HepG2 (cell line): ENCODE measurements around the gene CDKN1A. TPM values are rescaled to one million over a fixed set of nuclear protein-coding genes. Genes with fewer than 3 reads are reported as not detected.

Source experiments
- HDAC2 ChIP-seq: sonication (generic); formaldehyde crosslinking; IDR thresholded peaks from 2 replicates; pipeline ENCODE4 v1.4.0; 2020; ENCODE audit warnings: missing genetic modification reagents
- KAT7 ChIP-seq: IDR thresholded peaks from 2 replicates; pipeline ENCODE4 v1.6.1; 2018; ENCODE audit warnings: borderline replicate concordance, missing compliant biosample characterization
- SMAD3 ChIP-seq: sonication (generic); formaldehyde crosslinking; IDR thresholded peaks from 2 replicates; pipeline ENCODE4 v1.4.0; 2020; ENCODE audit warnings: missing genetic modification reagents
- SP1 ChIP-seq, 2 experiments: fragments of 450-650 bp in 1 of 2; sonication (generic) in 1 of 2; formaldehyde crosslinking in 1 of 2; IDR thresholded peaks; 2 replicates each; pipeline versions ENCODE4 v1.4.0 to v1.6.1; 2016 to 2020; ENCODE audit warnings: missing genetic modification reagents in 1 of 2
- ZNF281 ChIP-seq: sonication (generic); formaldehyde crosslinking; IDR thresholded peaks from 2 replicates; pipeline ENCODE4 v1.4.0; 2020; ENCODE audit warnings: missing genetic modification reagents, borderline replicate concordance
- ZNF564 ChIP-seq: sonication (generic); formaldehyde crosslinking; IDR thresholded peaks from 2 replicates; pipeline ENCODE4 v1.8.1; 2023; ENCODE audit warnings: mild to moderate bottlenecking, missing genetic modification reagents
- ZNF614 ChIP-seq: IDR thresholded peaks from 2 replicates; pipeline ENCODE4 v1.6.1; 2018; ENCODE audit warnings: missing biosample characterization, missing genetic modification reagents, inconsistent platforms, borderline replicate concordance
- polyA plus RNA-seq, 8 experiments: library from polyadenylated mRNA; depleted of rRNA in 3 of 8; stranded (reverse) in 7 of 8; unstranded in 1 of 8; fragments of >200 nt; fragmentation: Illumina TruSeq in 4 of 8; extraction: Trizol in 4 of 8; gene quantifications; 2 replicates each; pipeline versions ENCODE4 v1.2.1 to v1.2.3, GENCODE V29; 2011 to 2016; ENCODE audit warnings: low read depth in 4 of 8, missing spikeins in 1 of 8, mixed read lengths in 1 of 8; ENCODE audit not compliant: insufficient read depth in 1 of 8
- total RNA-seq, 5 experiments: library from RNA; depleted of rRNA; stranded (reverse); fragments of >200 nt; fragmentation: Illumina TruSeq; extraction: Trizol; gene quantifications; 2 replicates each; pipeline ENCODE4 v1.2.3, GENCODE V29; 2016; ENCODE audit warnings: low read depth in 1 of 5
- TF ChIP-seq, protein P1 (sequence below): IDR thresholded peaks from 2 replicates; pipeline ENCODE4 v1.6.1; 2016; ENCODE audit warnings: low read depth, missing genetic modification reagents, missing compliant biosample characterization
- TF ChIP-seq, protein P2 (sequence below): sonication (generic); formaldehyde crosslinking; conservative IDR thresholded peaks from 2 replicates; pipeline ENCODE4 v1.8.0; 2022; ENCODE audit warnings: mild to moderate bottlenecking, moderate library complexity, missing genetic modification reagents
- TF ChIP-seq, protein P3 (sequence below): sonication (generic); formaldehyde crosslinking; IDR thresholded peaks from 2 replicates; pipeline ENCODE4 v1.4.0; 2020; ENCODE audit warnings: low read depth, missing genetic modification reagents
- TF ChIP-seq, protein P4 (sequence below): sonication (generic); formaldehyde crosslinking; IDR thresholded peaks from 2 replicates; pipeline ENCODE4 v1.4.0; 2020; ENCODE audit warnings: mild to moderate bottlenecking, missing genetic modification reagents

CDKN1A gene
- total and polyA plus RNA-seq, 2 of the 13 experiments (the other 11 are each of a cell fraction or from before 2014, with no cell fraction given) = 60.7 to 92.1 TPM

DNA sequence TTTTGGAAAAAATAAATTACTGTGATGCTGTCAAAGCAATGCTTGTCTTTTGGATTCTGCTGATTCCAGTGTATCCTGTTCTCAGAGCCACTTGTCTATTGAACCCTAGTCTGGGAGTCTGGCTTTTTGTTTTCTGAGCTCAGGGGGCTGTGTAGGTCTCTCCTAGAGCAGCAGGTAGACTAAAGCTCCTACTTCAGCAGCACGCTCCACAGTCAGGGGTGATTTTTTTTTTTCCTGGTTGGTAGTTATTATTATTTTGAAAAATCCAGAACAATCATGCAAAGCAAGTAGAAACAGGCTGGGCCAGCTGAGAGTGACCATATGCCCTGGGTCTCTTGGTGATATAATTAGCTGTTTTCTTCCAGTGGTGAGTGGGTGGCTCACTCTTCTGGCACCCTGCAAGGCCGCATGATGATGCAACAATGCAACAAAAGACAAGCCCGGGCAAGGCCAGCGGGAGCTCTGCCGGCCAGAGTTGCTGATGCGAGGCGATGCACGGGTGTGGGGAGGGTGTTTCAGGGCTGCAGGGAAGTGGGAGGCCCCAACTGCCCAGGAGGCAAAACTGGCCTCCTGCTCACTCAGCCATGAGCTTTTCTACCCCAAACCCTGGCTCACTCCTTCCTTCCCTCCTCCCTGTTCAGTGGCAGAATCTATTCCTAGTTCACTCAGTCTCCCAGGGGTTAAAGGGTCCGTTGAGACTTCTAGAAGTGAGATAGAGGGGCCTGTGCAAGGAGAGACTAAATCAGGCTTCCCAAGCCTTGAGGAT lies 11.5 kb upstream of the CDKN1A start (continued):
- TF ChIP-seq ZNF281 (peak; percentile 66; the same call in 1 of the 2 replicates), SMAD3 (CRISPR knock-in tag) (peak; percentile 95), ZNF564 (CRISPR knock-in tag) (0 out of 2 replicates have a peak, but pooled peaks have one; percentile 80), SP1 (IDR thresholded peaks at IDR 0.05) (no peak), SP1 (CRISPR knock-in tag; IDR thresholded peaks at IDR 0.05) (peak; percentile 68; the same call in 1 of the 2 replicates), ZNF614 (CRISPR knock-in tag) (peak; percentile 98), HDAC2 (CRISPR knock-in tag) (peak; percentile 98), KAT7 (peak; percentile 96)
- TF ChIP-seq, protein P1, sequence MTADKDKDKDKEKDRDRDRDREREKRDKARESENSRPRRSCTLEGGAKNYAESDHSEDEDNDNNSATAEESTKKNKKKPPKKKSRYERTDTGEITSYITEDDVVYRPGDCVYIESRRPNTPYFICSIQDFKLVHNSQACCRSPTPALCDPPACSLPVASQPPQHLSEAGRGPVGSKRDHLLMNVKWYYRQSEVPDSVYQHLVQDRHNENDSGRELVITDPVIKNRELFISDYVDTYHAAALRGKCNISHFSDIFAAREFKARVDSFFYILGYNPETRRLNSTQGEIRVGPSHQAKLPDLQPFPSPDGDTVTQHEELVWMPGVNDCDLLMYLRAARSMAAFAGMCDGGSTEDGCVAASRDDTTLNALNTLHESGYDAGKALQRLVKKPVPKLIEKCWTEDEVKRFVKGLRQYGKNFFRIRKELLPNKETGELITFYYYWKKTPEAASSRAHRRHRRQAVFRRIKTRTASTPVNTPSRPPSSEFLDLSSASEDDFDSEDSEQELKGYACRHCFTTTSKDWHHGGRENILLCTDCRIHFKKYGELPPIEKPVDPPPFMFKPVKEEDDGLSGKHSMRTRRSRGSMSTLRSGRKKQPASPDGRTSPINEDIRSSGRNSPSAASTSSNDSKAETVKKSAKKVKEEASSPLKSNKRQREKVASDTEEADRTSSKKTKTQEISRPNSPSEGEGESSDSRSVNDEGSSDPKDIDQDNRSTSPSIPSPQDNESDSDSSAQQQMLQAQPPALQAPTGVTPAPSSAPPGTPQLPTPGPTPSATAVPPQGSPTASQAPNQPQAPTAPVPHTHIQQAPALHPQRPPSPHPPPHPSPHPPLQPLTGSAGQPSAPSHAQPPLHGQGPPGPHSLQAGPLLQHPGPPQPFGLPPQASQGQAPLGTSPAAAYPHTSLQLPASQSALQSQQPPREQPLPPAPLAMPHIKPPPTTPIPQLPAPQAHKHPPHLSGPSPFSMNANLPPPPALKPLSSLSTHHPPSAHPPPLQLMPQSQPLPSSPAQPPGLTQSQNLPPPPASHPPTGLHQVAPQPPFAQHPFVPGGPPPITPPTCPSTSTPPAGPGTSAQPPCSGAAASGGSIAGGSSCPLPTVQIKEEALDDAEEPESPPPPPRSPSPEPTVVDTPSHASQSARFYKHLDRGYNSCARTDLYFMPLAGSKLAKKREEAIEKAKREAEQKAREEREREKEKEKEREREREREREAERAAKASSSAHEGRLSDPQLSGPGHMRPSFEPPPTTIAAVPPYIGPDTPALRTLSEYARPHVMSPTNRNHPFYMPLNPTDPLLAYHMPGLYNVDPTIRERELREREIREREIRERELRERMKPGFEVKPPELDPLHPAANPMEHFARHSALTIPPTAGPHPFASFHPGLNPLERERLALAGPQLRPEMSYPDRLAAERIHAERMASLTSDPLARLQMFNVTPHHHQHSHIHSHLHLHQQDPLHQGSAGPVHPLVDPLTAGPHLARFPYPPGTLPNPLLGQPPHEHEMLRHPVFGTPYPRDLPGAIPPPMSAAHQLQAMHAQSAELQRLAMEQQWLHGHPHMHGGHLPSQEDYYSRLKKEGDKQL (CRISPR knock-in tag) = peak; percentile 80; the same call in 1 of the 2 replicates
- TF ChIP-seq, protein P2, sequence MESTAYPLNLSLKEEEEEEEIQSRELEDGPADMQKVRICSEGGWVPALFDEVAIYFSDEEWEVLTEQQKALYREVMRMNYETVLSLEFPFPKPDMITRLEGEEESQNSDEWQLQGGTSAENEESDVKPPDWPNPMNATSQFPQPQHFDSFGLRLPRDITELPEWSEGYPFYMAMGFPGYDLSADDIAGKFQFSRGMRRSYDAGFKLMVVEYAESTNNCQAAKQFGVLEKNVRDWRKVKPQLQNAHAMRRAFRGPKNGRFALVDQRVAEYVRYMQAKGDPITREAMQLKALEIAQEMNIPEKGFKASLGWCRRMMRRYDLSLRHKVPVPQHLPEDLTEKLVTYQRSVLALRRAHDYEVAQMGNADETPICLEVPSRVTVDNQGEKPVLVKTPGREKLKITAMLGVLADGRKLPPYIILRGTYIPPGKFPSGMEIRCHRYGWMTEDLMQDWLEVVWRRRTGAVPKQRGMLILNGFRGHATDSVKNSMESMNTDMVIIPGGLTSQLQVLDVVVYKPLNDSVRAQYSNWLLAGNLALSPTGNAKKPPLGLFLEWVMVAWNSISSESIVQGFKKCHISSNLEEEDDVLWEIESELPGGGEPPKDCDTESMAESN = peak; percentile 95
- TF ChIP-seq, protein P3, sequence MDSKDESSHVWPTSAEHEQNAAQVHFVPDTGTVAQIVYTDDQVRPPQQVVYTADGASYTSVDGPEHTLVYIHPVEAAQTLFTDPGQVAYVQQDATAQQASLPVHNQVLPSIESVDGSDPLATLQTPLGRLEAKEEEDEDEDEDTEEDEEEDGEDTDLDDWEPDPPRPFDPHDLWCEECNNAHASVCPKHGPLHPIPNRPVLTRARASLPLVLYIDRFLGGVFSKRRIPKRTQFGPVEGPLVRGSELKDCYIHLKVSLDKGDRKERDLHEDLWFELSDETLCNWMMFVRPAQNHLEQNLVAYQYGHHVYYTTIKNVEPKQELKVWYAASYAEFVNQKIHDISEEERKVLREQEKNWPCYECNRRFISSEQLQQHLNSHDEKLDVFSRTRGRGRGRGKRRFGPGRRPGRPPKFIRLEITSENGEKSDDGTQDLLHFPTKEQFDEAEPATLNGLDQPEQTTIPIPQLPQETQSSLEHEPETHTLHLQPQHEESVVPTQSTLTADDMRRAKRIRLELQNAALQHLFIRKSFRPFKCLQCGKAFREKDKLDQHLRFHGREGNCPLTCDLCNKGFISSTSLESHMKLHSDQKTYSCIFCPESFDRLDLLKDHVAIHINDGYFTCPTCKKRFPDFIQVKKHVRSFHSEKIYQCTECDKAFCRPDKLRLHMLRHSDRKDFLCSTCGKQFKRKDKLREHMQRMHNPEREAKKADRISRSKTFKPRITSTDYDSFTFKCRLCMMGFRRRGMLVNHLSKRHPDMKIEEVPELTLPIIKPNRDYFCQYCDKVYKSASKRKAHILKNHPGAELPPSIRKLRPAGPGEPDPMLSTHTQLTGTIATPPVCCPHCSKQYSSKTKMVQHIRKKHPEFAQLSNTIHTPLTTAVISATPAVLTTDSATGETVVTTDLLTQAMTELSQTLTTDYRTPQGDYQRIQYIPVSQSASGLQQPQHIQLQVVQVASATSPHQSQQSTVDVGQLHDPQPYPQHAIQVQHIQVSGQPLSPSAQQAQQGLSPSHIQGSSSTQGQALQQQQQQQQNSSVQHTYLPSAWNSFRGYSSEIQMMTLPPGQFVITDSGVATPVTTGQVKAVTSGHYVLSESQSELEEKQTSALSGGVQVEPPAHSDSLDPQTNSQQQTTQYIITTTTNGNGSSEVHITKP = peak; percentile 85
- TF ChIP-seq, protein P4, sequence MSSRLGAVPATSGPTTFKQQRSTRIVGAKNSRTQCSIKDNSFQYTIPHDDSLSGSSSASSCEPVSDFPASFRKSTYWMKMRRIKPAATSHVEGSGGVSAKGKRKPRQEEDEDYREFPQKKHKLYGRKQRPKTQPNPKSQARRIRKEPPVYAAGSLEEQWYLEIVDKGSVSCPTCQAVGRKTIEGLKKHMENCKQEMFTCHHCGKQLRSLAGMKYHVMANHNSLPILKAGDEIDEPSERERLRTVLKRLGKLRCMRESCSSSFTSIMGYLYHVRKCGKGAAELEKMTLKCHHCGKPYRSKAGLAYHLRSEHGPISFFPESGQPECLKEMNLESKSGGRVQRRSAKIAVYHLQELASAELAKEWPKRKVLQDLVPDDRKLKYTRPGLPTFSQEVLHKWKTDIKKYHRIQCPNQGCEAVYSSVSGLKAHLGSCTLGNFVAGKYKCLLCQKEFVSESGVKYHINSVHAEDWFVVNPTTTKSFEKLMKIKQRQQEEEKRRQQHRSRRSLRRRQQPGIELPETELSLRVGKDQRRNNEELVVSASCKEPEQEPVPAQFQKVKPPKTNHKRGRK (CRISPR knock-in tag) = 0 out of 2 replicates have a peak, but pooled peaks have one; percentile 61
